ENCODE data around the gene XRCC1.

XRCC1 gene

GRCh38 chr19:43511324-43511723, 64.0 kb downstream of the XRCC1 start:
- no peak for DNase-seq

DNA sequence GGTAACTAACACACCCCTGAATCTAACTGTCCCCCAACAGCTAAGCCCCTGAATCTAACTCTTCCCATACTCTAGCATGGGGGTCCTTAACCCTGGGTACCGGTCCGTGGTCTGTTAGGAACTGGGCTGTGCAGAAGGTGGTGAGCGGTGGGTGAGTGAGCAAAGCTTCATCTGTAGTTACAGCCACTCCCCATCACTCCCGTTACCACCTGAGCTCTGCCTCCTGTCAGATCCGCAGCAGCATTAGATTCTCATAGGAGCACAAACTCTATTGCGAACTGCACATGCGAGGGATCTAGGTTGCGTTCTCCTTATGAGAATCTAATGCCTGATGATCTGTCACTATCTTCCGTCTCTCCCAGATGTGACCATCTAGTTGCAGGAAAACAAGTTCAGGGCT, 64.6 kb downstream of the XRCC1 start:
- DNase-seq, result no peak

GRCh38 chr19:43507880-43508279, 67.4 kb downstream of the XRCC1 start:
- no peak for DNase-seq

- DNase-seq, result no peak
Measured at GRCh38 chr19:43506629-43507028, 68.7 kb downstream of the XRCC1 start.

DNA sequence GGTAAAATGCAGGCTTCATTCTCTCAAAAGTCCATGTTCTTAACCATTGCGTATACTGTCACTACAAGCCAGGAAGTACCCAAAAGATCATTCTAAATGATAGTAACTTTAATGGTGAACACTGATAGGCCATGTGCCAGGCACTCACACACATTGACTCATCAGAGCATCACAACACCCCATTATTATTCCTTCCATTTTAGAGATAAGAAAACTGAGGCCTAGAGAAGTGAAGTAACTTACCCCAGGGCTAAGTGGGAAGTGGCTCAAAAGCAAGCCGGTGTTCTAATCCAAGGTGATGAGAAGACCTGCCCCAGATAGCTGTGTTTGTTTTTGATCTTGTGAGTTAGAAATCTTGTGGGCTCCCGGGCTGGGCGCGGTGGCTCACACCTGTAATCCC, 69.4 kb downstream of the XRCC1 start:
- no peak for DNase-seq

GRCh38 chr19:43505186-43505456, 70.2 kb downstream of the XRCC1 start:
- DNase-seq, result no peak

DNA sequence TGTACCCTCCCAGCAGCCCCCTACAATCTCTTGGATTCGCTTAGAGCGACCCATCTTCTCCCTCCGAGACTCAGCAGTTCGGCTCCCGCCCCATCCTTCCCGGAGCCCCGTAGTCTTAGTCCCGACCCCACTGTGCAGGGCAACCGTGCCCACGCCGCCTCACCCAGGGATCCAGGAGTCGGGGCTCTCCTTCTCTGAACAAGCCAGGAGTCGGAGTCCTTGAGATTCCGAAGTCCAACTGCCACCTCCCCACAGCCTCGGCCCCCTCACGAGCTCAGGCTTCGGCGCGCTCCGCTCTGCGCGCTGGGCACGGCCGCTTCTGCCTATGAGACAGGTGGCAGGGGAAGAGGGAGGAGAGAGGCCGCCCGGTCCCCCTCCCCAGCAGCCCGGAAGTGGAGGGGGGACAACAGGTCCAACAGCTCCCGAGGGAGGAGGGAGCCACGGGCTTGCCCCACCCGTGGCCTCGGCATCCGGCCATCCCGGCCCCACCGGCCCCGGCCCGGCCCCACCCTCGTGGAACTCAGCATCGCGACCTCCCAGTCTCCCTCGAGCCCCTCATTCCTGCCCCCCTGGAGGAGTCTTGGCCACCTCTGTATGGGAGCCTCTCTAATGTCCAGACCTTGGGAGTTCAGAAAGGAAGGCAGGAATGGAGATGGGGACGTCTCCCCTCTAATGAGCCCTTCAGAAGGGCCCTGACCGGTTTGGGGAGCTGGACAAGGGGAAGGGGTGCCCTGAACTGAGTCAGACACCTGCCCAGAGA, 70.7 kb downstream of the XRCC1 start, which contains the start of gene PHLDB3:
Gene PHLDB3, minus strand, starts transcription at position 321 of the 760 bp plus-strand sequence. CDS start 628 bp downstream, outside the sequence.
- DNase-seq, result peak; percentile 56

GRCh38 chr19:43503501-43504425, 71.6 kb downstream of the XRCC1 start:
- peak; percentile 100 for DNase-seq

DNA sequence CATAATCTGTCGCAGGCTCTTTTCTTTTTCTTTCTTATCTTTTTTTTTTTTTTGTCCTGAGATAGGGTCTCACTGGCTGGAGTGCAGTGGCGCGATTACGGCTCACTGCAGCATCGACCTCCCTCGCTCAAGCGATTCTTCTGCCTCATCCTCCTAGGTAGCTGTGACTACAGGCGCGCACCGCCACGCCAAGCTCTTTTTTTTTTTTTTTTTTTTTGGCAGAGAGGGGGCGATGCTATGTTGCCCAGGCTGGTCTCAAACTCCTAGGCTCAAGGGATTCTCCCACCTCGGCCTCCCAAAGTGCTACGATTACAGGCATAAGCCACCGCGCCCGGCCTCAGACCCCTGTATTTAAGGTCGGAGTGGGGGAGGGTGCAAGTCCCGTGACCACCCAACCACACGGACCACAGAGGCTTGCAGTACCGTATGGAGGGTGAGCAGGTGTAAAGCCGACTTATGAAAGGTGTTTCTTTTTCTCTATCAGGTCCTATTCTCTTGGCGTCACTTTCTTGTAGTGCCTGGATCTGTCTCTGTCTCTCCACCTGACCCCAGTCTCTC, 72.8 kb downstream of the XRCC1 start:
- no peak for DNase-seq

- DNase-seq, result no peak
Measured at GRCh38 chr19:43501661-43502418, 73.5 kb downstream of the XRCC1 start.

GRCh38 chr19:43499042-43499441, 76.3 kb downstream of the XRCC1 start:
- no peak for DNase-seq

- no peak for DNase-seq
Measured at GRCh38 chr19:43498233-43498842, 77.0 kb downstream of the XRCC1 start.

- no peak for DNase-seq
Measured at GRCh38 chr19:43496960-43497359, 78.4 kb downstream of the XRCC1 start.

DNA sequence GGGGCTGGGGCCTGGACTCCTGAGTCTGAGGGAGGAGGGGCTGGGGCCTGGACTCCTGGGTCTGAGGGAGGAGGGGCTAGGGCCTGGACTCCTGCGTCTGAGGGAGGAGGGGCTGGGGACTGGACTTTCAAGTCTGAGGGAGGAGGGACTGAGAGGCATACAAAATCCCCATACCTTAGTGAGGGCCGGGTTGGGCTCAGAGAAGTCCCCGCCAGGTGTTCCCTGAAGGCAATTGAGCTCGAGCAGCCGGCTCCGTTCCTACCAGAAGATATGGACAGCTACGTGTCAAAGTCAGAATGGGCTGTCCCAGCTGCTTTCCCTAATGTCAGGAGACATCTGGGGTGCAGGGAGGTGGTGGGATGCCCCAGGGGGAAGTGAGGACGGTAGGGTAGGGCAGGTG, 80.2 kb downstream of the XRCC1 start:
- no peak for DNase-seq

Data from activated CD8-positive, alpha-beta memory T cell treated with anti-CD3 and anti-CD28 coated beads, Interleukin-2, amount 50 U/mL, for 4 hours (primary cell).